A673 (cell line): ENCODE data around the gene CTDSP1.

Experiments used
- CTCF ChIP-seq: fragments of 300-800, 200-600 bp; sonication (generic); conservative IDR thresholded peaks from 2 replicates; pipeline ENCODE4 v1.5.1; 2017; ENCODE audit warnings: low read depth, mild to moderate bottlenecking, antibody characterized with exemption, low read length, moderate library complexity, mixed read lengths
- EZH2 ChIP-seq: fragments of 200-600 bp; sonication (generic); IDR thresholded peaks from 2 replicates; pipeline ENCODE4 v1.6.1; 2017; ENCODE audit warnings: borderline replicate concordance, low read depth, mild to moderate bottlenecking, mixed read lengths, antibody characterized with exemption, low read length; ENCODE audit not compliant: poor library complexity, severe bottlenecking

GRCh38 chr2:218445602-218446001 lies 45.9 kb downstream of the CTDSP1 start:
- TF ChIP-seq CTCF (no peak), EZH2 (no peak)
